DMS 273 (cell line): ENCODE measurements around the gene SHPK.

Experiments
- DNase-seq: peaks from one replicate; lab custom pipeline; 2025; ENCODE audit not compliant: unreplicated experiment; lab: John Stamatoyannopoulos, UW

The SHPK gene

GRCh38 chr17:3630781-3631180 is 5.3 kb downstream of the SHPK start:
- no peak for DNase-seq

DNA sequence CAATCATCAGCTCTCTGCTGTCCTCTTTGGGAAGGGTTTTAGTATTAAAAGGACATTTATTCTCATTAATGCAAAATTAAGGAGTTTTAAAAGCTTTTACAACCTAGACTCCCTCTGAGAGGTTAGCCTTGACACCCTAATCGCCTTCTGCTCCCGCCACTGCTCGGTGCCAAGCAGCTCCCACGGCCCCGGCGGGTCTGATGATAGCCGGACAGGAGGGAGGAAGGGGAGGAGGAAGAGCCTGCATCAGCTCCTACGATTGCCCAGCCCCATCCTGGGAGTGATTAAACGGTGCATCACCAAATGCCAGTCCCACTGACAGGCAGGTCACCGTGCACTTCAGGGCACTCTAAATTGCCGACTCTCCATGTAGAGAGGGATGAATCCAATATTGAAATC is 8.3 kb downstream of the SHPK start:
- DNase-seq = no peak

DNA sequence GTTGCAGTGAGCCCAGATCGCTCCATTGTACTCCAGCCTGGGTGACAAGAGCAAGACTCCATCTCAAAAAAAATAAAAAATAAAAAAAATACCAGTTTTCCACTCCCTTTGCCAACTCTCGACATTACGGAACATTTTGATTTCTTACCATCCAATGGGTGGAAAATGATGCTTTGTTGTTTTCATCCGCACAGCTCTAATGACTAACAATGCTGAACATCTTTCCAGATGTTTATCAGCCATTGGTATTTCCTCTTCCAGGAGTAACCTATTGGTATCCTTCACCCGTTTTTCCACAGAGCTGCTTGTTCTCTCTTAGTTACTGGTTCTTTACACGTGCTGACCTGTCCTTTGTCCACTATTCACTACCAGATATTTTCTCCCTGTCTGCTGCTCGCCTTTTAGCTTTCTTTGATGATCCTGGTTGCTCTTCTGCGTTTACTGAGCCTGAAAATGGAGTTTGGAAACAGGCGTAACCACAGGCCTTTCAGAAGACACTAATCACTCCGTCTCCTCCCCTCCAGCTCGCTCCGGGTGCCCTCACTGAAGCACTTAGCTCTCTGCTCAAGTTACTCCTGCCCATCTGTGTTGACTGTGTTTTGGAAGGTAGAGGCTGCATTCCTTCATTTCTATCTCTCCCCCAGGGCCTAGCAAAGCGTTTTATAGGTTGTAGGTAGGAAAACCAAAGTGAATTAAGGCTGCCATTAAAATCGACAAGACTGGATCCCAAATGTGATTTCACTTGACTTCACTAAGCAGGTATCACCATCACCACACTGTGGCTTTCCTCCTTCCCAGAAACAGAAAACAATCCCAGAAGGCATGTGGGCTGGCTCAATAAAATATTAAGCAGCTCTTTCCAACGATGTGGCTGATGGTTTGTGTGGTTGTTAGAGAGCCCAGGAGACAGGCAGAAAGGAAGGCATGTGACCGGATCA is 8.9 kb downstream of the SHPK start:
- DNase-seq = no peak

- DNase-seq = no peak
These were observed 13.0 kb downstream of the SHPK start for GRCh38 chr17:3622977-3623594.

DNA sequence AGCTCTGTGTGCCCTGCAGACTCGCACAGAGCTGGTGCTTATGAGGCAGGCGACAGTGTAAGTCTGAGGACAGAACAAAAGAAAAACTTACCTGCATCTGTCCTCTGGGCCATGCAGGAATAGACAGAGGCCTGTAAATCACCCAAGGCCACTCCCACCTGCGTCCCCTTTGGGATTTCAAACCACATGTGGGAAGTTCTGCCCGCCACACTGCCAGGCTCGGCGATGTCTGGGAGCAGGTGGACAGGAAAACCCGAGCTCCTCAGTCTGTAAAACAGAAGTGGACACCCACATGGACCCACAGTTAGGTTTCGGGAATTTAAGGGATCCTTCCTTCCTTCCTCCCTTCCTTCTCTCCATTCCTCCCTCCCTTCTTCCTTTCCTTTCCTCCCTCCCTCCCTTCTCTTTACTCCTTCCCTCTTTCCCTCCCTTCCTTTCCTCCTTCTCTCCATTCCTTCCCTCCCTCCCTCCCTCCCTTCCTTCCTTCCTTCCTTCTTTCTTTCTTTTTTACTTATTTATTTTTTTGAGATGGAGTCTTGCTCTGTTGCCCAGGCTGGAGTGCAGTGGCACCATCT is 14.8 kb downstream of the SHPK start:
- DNase-seq = no peak

DNA sequence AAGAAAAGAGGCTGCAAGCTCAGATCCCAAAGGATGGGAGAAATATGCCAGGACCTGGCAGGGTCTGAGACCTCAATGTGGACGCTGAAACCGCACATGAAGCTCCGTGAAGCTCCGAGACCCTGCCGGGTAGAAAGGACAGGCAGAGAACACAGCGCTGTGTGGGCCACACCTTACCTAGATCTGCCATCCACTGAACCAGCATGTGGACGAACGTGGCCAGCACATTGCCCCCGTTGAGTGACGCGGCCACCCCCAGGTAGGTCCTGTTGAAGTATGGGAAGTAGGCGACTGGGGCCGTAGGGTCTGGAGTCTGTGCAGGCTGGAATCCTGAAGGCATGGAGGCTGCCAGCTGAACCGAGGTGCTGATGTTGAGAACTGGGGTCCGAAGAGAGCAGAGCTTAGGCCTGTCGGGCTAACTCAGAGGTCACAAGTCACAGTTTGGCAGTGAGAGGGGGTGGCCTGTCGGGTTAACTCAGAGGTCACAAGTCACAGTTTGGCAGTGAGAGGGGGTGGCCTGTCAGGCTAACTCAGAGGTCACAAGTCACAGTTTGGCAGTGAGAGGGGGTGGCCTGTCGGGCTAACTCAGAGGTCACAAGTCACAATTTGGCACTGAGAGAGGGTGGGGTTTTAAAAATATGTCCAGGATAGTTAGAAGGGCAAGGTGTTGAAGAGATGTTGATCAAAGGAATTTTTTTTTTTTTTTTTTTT is 20.7 kb downstream of the SHPK start:
- DNase-seq = no peak

DNA sequence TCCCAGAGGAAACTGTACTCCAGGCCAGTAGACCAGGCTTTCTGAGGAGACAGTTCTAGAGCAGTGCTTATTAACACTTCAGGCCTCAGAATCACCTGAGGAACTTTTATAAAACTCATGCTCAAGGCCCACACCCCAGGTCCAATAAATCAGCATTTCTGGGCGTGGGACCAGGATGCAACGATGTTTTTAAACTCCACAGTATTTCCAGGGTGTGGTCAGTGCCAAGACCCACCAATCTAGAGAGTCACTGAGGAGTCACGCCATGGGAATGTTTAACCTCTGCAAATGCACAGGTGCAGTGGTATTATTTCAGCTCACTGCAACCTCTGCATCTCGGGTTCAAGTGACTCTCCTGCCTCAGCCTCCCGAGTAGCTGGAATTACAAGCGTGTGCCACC is 22.9 kb downstream of the SHPK start:
- no peak for DNase-seq

- no peak for DNase-seq
These were observed 25.5 kb downstream of the SHPK start for GRCh38 chr17:3610523-3610922.

GRCh38 chr17:3609689-3610088 is 26.4 kb downstream of the SHPK start:
- DNase-seq = no peak

DNA sequence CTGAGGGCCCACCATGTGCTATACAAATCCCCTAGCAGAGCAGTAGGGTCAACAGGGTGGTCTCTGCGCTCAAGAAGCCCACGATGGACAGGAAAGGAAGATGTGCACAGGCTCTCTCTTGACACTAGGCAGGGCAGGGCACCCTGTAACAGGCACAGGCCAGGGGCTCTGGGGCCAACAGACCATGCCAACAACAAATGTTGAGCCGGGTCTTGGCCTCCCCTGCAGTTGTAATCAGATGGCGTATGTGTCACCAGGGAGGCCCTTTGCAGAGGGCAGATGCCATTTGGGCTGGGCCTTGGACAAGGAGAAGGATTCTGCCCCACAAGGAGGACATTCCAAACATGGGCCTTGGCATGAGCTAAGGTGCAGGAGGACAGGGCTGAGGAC is 32.2 kb downstream of the SHPK start:
- DNase-seq = no peak

- DNase-seq = no peak
These were observed 32.8 kb downstream of the SHPK start for GRCh38 chr17:3603119-3603869.

DNA sequence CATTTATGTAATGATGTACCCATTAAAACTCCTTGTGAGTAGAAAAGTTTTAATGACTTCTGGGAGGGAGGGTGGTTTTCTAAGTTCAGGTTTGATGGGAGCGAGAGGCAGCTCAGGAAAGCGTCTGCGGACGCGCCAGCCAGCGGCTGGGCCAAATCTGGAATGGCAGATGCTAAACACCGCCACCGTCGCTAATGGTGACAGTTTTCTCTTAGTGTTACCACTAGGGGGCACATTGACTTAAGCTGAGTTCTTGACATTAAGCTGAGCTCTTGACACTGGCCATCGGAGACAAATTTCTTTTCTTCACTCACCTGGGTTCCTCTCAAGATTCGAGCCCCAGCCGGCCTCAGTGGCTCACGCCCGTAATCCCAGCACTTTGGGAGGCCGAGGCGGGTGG is 33.6 kb downstream of the SHPK start:
- DNase-seq = peak; percentile 44

DNA sequence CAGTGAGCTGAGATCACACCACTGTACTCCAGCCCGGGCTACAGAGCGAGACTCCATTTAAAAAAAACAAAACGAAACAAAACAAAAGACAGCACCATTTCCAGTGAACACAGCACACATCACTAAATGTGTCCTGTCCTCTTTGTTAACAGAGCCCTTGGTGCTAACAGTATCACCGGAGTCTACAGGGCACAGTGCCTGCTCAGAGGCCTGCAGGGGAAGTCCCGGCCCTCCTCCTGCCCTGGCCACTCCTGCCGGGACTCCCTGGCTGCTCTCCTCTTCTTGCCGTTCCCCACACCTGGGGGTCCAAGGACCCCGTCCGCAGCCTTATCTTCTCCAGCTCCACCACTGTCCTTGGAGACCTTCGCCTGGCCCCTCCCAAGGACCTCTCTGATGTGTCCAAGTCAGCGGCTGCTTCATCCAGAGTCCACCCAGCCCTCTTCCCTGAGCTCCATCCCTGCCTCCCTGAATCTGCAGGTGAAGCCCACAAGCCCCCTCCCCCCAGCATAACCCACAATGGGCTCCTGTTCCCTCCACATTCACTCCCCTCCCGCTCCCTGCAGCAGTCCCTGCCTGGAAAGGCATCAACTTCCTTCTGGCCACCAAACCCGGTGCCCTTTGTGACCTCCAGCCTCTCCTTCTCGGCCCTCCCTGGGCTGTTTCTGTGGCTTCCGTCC is 35.4 kb downstream of the SHPK start:
- no peak for DNase-seq

GRCh38 chr17:3598078-3598477 is 38.0 kb downstream of the SHPK start:
- DNase-seq = no peak

- no peak for DNase-seq
These were observed 39.1 kb downstream of the SHPK start for GRCh38 chr17:3596804-3597464.

DNA sequence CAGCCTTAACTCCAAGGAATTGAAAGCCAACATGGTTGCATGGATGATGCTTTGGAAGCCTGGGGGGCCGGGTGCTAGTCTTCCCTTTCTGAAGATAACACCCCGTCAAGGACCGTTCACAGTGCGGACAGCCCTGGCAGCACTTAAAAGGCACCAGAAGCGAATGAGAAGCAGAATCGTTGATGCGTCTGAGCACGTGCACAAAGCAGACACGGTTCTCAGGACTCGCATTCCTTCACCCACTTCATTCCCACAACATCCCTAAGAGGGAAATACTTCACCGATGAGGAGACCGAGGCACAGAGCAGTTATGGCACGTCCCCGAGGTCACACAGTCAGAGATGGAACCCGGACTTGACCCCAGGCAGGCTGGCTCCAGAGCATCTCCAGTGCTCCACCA is 41.1 kb downstream of the SHPK start:
- no peak for DNase-seq

- DNase-seq = no peak
These were observed 41.8 kb downstream of the SHPK start for GRCh38 chr17:3594051-3594800.

DNA sequence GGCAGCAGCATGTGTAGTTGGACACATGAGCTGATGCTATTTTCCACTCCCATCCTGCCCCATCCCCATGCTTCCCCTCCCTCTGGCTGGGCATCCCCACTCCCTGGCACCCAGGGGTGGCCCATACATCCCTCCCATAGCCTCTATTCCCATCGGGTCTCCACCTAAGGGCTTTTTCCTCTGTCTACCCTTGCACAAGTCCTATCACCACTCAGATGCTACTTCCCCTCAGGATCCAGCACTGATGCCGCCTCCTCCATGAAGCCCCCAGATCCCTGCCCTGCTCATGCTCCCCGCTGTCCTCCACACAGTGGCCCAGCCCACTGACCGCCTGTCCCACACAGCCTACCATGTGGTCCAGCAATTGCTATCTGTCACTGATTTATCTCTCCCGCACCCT is 42.7 kb downstream of the SHPK start:
- DNase-seq = no peak

- no peak for DNase-seq
These were observed 43.7 kb downstream of the SHPK start for GRCh38 chr17:3592216-3592860.
